Gastroesophageal sphincter (tissue), 3 donors: ENCODE results near the gene ELF1.

Experiments used
- EP300 ChIP-seq: sonication (generic); formaldehyde crosslinking; IDR thresholded peaks from one replicate; pipeline ENCODE4 v1.6.1; 2017; ENCODE audit warnings: antibody characterized with exemption, mild to moderate bottlenecking
- POLR2A ChIP-seq, 2 donors: fragments of 450-650 bp; IDR thresholded peaks; one replicate each; pipeline ENCODE4 v1.6.1; 2017; ENCODE audit warnings: antibody characterized with exemption in 2 of 2, mild to moderate bottlenecking in 2 of 2, moderate library complexity in 1 of 2
- POLR2AphosphoS5 ChIP-seq: sonication (generic); formaldehyde crosslinking; IDR thresholded peaks from one replicate; pipeline ENCODE4 v1.6.1; 2017; ENCODE audit warnings: antibody characterized with exemption
- TF ChIP-seq, protein P1 (sequence below), 4 experiments: fragments of 200-600 bp in 2 of 4; fragments of 450-650 bp in 2 of 4; sonication (generic) in 1 of 4; IDR thresholded peaks; one replicate each; pipeline ENCODE4 v1.5.1; 2017 to 2019; ENCODE audit warnings: antibody characterized with exemption in 4 of 4, mild to moderate bottlenecking in 2 of 4, moderate library complexity in 2 of 4

DNA sequence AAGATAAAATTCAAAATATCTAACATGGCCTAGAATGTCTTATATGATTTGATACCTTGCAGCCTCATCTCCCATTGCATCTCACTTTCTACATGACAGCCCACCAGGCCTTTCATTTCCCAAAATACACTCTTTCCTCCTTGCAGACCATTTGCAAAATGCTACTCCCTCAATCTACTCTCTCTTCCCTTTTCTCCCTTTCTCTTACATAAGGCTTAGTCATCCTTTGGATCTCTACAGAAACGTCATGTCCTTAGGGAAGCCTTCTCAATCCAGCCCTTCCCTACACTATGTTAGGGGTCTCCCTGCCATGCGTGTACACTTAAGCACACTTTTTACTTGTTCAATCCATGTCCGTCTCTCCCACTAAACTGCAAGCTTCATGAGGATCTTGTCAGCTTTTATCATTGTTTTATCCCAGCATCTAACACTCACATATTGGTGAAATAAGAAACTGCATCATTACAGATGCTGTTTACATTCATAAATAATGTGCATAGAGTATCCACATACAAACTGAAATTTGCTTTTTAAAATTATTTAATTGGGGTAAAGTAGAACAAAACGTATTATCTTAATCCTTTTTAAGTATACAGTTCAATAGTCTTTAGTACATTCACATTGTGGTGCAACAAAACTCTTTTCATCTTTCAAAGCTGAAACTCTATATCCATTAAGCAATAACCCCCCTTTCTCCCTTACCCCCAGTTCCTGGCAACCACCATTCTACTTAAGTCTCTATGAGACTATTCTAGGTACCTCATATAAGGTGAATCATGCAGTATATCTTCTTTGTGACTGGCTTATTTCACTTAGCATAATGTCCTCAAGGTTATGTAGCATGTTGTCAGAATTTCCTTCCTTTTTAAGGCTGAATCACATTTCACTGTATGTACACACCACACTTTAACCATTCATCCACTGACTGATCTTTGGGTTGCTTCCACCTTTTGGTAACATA lies 30.6 kb upstream of the ELF1 start:
- TF ChIP-seq, protein P1, sequence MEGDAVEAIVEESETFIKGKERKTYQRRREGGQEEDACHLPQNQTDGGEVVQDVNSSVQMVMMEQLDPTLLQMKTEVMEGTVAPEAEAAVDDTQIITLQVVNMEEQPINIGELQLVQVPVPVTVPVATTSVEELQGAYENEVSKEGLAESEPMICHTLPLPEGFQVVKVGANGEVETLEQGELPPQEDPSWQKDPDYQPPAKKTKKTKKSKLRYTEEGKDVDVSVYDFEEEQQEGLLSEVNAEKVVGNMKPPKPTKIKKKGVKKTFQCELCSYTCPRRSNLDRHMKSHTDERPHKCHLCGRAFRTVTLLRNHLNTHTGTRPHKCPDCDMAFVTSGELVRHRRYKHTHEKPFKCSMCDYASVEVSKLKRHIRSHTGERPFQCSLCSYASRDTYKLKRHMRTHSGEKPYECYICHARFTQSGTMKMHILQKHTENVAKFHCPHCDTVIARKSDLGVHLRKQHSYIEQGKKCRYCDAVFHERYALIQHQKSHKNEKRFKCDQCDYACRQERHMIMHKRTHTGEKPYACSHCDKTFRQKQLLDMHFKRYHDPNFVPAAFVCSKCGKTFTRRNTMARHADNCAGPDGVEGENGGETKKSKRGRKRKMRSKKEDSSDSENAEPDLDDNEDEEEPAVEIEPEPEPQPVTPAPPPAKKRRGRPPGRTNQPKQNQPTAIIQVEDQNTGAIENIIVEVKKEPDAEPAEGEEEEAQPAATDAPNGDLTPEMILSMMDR (IDR thresholded peaks at IDR 0.05) = no peak
- TF ChIP-seq POLR2AphosphoS5 = no peak
- TF ChIP-seq EP300 = no peak
- no peak for TF ChIP-seq POLR2A (IDR thresholded peaks at IDR 0.05)
